Left ventricle myocardium inferior (tissue), 1 donor: ENCODE data around the gene UBE3B. TPM values are rescaled to one million over a fixed set of nuclear protein-coding genes. Genes with fewer than 3 reads are reported as not detected.

Source experiments
- DNase-seq: peaks from one replicate; pipeline ENCODE4 v3.0.0-alpha.2; 2020
- H3K27ac ChIP-seq: fragments of 200-600 bp; replicated peaks from 2 replicates; pipeline ENCODE4 v1.8.0; 2021
- H3K27me3 ChIP-seq: fragments of 200-600 bp; 2 replicates; pipeline ENCODE4 v1.8.0; 2021; ENCODE audit warnings: low read depth
- H3K36me3 ChIP-seq: fragments of 200-600 bp; 2 replicates; pipeline ENCODE4 v1.8.0; 2021
- H3K4me1 ChIP-seq: fragments of 200-600 bp; 2 replicates; pipeline ENCODE4 v1.8.0; 2021
- H3K4me3 ChIP-seq: fragments of 200-600 bp; 2 replicates; pipeline ENCODE4 v1.8.0; 2021; ENCODE audit warnings: mild to moderate bottlenecking, moderate library complexity
- H3K9me3 ChIP-seq: fragments of 200-600 bp; replicated peaks from 2 replicates; pipeline ENCODE4 v1.8.0; 2021
- CTCF ChIP-seq: fragments of 200-600 bp; IDR thresholded peaks from 2 replicates; pipeline ENCODE4 v1.8.0; 2021; ENCODE audit warnings: antibody characterized with exemption, mild to moderate bottlenecking, borderline replicate concordance
- intact Hi-C: fragments of 100-400 bp; cut with micrococcal nuclease; formaldehyde crosslinking; loops from one replicate; pipeline ENCODE4 v1.11.0; 2022
- total RNA-seq: library from RNA; stranded (reverse); fragmentation: NEBNext Ultra II Directional; extraction: Animal tissue kit (Norgen Biotek cat#: 25700); gene quantifications from one replicate; pipeline ENCODE4 v1.2.1, GENCODE V29; 2021
- donor health status: DM: no; HTN: yes; CAD: no; lungs with severe emphysema.

UBE3B gene
- total RNA-seq, 1 donor from 2014 or later, result 56.0 TPM

- Histone ChIP-seq H3K36me3 (peaks cover 41% of the 10 kb centered on the region), H3K9me3 (no peaks in the 10 kb centered on the region)
These were observed 4.4 kb downstream of the UBE3B start for GRCh38 chr12:109481863-109482262.

GRCh38 chr12:109482491-109482890, 5.1 kb downstream of the UBE3B start:
- Histone ChIP-seq H3K9me3 (no peaks in the 10 kb centered on the region), H3K4me1 (peaks cover 23% of the 10 kb centered on the region), H3K4me3 (no peak overlapping the region), H3K27ac (no peak overlapping the region), H3K27me3 (no peaks in the 10 kb centered on the region), H3K36me3 (peaks cover 47% of the 10 kb centered on the region)
- no peak for DNase-seq
- intact Hi-C loops, result no loop called here
- no peak for TF ChIP-seq CTCF

More at GRCh38 chr12:109481863-109482262, 4.4 kb downstream of the UBE3B start:
- DNase-seq, result no peak
- no peaks in the 10 kb centered on the region for H3K27me3 ChIP-seq
- H3K27ac ChIP-seq, result no peak overlapping the region
- peaks cover 28% of the 10 kb centered on the region for H3K4me1 ChIP-seq
- no peak overlapping the region for H3K4me3 ChIP-seq
- intact Hi-C loops, result no loop called here
- no peak for TF ChIP-seq CTCF

GRCh38 chr12:109482894-109483293, 5.5 kb downstream of the UBE3B start:
- TF ChIP-seq CTCF, result no peak
- H3K4me3 ChIP-seq, result no peak overlapping the region

GRCh38 chr12:109483346-109483745, 5.9 kb downstream of the UBE3B start:
- Histone ChIP-seq H3K4me1 (peaks cover 14% of the 10 kb centered on the region), H3K36me3 (peaks cover 55% of the 10 kb centered on the region), H3K4me3 (no peak overlapping the region), H3K27me3 (no peaks in the 10 kb centered on the region), H3K9me3 (no peaks in the 10 kb centered on the region), H3K27ac (no peak overlapping the region)
- intact Hi-C loops, result no loop called here
- TF ChIP-seq CTCF, result no peak
- no peak for DNase-seq

More at GRCh38 chr12:109482894-109483293, 5.5 kb downstream of the UBE3B start:
- intact Hi-C loops, result no loop called here
- Histone ChIP-seq H3K36me3 (peaks cover 51% of the 10 kb centered on the region), H3K9me3 (no peaks in the 10 kb centered on the region), H3K27me3 (no peaks in the 10 kb centered on the region), H3K27ac (no peak overlapping the region), H3K4me1 (peaks cover 19% of the 10 kb centered on the region)
- no peak for DNase-seq

- H3K36me3 ChIP-seq, result peaks cover 74% of the 10 kb centered on the region
- no peak overlapping the region for H3K4me3 ChIP-seq
- DNase-seq, result no peak
- H3K4me1 ChIP-seq, result no peaks in the 10 kb centered on the region
- intact Hi-C loops, result no loop called here
- no peaks in the 10 kb centered on the region for H3K9me3 ChIP-seq
- no peak for TF ChIP-seq CTCF
- H3K27ac ChIP-seq, result no peak overlapping the region
- H3K27me3 ChIP-seq, result no peaks in the 10 kb centered on the region
These were observed 7.8 kb downstream of the UBE3B start for GRCh38 chr12:109485201-109485600.
